ENCODE measurements around the gene TEX48.

GRCh38 chr9:114629563-114630090 is 52.4 kb downstream of the TEX48 start:
- TF ChIP-seq POLR2A (IDR thresholded peaks at IDR 0.05; ENCODE audit: low read length) = no peak
- no peak for TF ChIP-seq GATA1 (IDR thresholded peaks at IDR 0.05; ENCODE audit: low read depth, low read length)

Measured in erythroblast (primary cell).